HepG2 (cell line): Measurements from ENCODE around the gene NKD1. TPM values are rescaled to one million over a fixed set of nuclear protein-coding genes. Genes with fewer than 3 reads are reported as not detected.

Experiments
- ATAC-seq: fragments of 200-7000 bp; cut with Tn5 transposase; 3 replicates; pipeline ENCODE4 v1.9.1; 2020; ENCODE audit warnings: mild to moderate bottlenecking, moderate library complexity
- BruUV-seq: library from RNA; stranded (reverse); fragments of 400-500 nt; replicated peaks from 2 replicates; lab custom pipeline; 2021; lab: Mats Ljungman, UMichigan
- CTCF ChIA-PET: fragments of 300-600 bp; formaldehyde crosslinking; extraction: SDS; loops from one replicate; lab custom pipeline; 2021; ENCODE audit warnings: low total read pairs, inconsistent platforms, low intra/inter-chr PET ratio; lab: Yijun Ruan, JAX
- POLR2A ChIA-PET: fragments of 350-600 bp; sonication (Branson Sonifier 250); formaldehyde crosslinking; loops from one replicate; lab custom pipeline; 2020; ENCODE audit warnings: antibody characterized with exemption, inconsistent platforms; lab: Yijun Ruan, JAX
- DNase-seq: peaks from one replicate; pipeline ENCODE4 v3.0.0-alpha.2; 2015; ENCODE audit warnings: low spot score
- FAIRE-seq: peaks from 3 replicates; lab custom pipeline; 2011; peaks lifted over from hg19 to GRCh38; lab: Jason Lieb, UNC
- H2AFZ ChIP-seq: one replicate; pipeline ENCODE4 v1.6.1; 2011; ENCODE audit warnings: low read length, inconsistent platforms
- H3K27ac ChIP-seq: fragments of 300-600 bp; 3 replicates; pipeline ENCODE4 v1.8.0; 2011; ENCODE audit warnings: mixed run types, mild to moderate bottlenecking, mixed read lengths, low read length, inconsistent platforms; ENCODE audit not compliant: insufficient read depth; ENCODE audit errors: extremely low read length
- H3K27me3 ChIP-seq, 2 experiments: fragments of 200-600 bp in 1 of 2; 2 replicates in 1 of 2; 3 replicates in 1 of 2; pipeline versions ENCODE4 v1.6.0 to v1.8.0; 2011; ENCODE audit warnings: low read length in 2 of 2, mild to moderate bottlenecking in 2 of 2, moderate library complexity in 2 of 2, inconsistent platforms in 1 of 2; ENCODE audit not compliant: insufficient read depth in 2 of 2, control insufficient read depth in 1 of 2
- H3K36me3 ChIP-seq, 2 experiments: fragments of 200-600 bp in 1 of 2; replicated peaks in 1 of 2; 2 replicates in 1 of 2; 3 replicates in 1 of 2; pipeline versions ENCODE4 v1.5.1 to v1.8.0; 2011; ENCODE audit warnings: low read length in 2 of 2, inconsistent platforms in 1 of 2; ENCODE audit not compliant: insufficient read depth in 2 of 2, control insufficient read depth in 1 of 2
- H3K4me1 ChIP-seq: 2 replicates; pipeline ENCODE4 v1.5.1; 2012; ENCODE audit warnings: low read length, inconsistent platforms; ENCODE audit not compliant: insufficient read depth
- H3K4me2 ChIP-seq: 2 replicates; pipeline ENCODE4 v1.6.0; 2011; ENCODE audit warnings: low read depth, low read length, inconsistent platforms
- H3K4me3 ChIP-seq, 3 experiments: fragments of 200-600 bp in 1 of 3; sonication (generic), shearing (Covaris generic) in 1 of 3; replicated peaks in 1 of 3; 2 replicates each; pipeline ENCODE4 v1.5.1; 2011 to 2016; ENCODE audit warnings: low read length in 3 of 3, inconsistent platforms in 2 of 3, low read depth in 2 of 3, mild to moderate bottlenecking in 2 of 3, control low read depth in 1 of 3, mixed read lengths in 1 of 3; ENCODE audit not compliant: insufficient read depth in 1 of 3
- H3K79me2 ChIP-seq: one replicate; pipeline ENCODE4 v1.6.1; 2011; ENCODE audit warnings: low read length, inconsistent platforms; ENCODE audit not compliant: insufficient read depth
- H3K9ac ChIP-seq: 2 replicates; pipeline ENCODE4 v1.6.0; 2011; ENCODE audit warnings: mild to moderate bottlenecking, low read depth, low read length, inconsistent platforms; ENCODE audit not compliant: insufficient read depth
- H3K9me3 ChIP-seq: 2 replicates; pipeline ENCODE4 v1.5.1; 2012; ENCODE audit warnings: mild to moderate bottlenecking, low read length
- H4K20me1 ChIP-seq: 2 replicates; pipeline ENCODE4 v1.6.0; 2011; ENCODE audit warnings: inconsistent platforms, mild to moderate bottlenecking, low read length, moderate library complexity; ENCODE audit not compliant: insufficient read depth
- AGO2 ChIP-seq: fragments of 200-400 bp; formaldehyde crosslinking; optimal IDR thresholded peaks from 2 replicates; pipeline ENCODE3; 2017; ENCODE audit warnings: mild to moderate bottlenecking, low read depth, low read length, moderate library complexity
- ARNT2 ChIP-seq: sonication (generic); formaldehyde crosslinking; IDR thresholded peaks from 2 replicates; pipeline ENCODE4 v1.8.0; 2022; ENCODE audit warnings: mild to moderate bottlenecking, low read depth, missing genetic modification reagents, moderate library complexity
- CERS6 ChIP-seq: sonication (generic); formaldehyde crosslinking; IDR thresholded peaks from 2 replicates; pipeline ENCODE4 v1.5.0; 2020; ENCODE audit warnings: missing genetic modification reagents
- CSRNP1 ChIP-seq: sonication (generic); formaldehyde crosslinking; IDR thresholded peaks from 2 replicates; pipeline ENCODE4 v1.8.1; 2023; ENCODE audit warnings: mild to moderate bottlenecking, missing genetic modification reagents
- HNRNPH1 ChIP-seq: fragments of 200-400 bp; formaldehyde crosslinking; optimal IDR thresholded peaks from 2 replicates; pipeline ENCODE3; 2017; ENCODE audit warnings: mild to moderate bottlenecking, low read depth, low read length
- MXD1 ChIP-seq: sonication (generic); formaldehyde crosslinking; IDR thresholded peaks from 2 replicates; pipeline ENCODE4 v1.4.0; 2020; ENCODE audit warnings: mild to moderate bottlenecking, missing genetic modification reagents
- NCOA1 ChIP-seq: sonication (generic); formaldehyde crosslinking; IDR thresholded peaks from 2 replicates; pipeline ENCODE4 v1.9.0; 2021; ENCODE audit warnings: missing genetic modification reagents
- NFIB ChIP-seq: sonication (generic); formaldehyde crosslinking; IDR thresholded peaks from 2 replicates; pipeline ENCODE4 v1.9.0; 2021; ENCODE audit warnings: missing genetic modification reagents, mild to moderate bottlenecking, borderline replicate concordance
- PCBP1 ChIP-seq: fragments of 200-400 bp; formaldehyde crosslinking; IDR thresholded peaks from 2 replicates; pipeline ENCODE4 v1.6.1; 2017; ENCODE audit warnings: mild to moderate bottlenecking, low read depth, low read length, borderline replicate concordance
- PCBP2 ChIP-seq: fragments of 200-400 bp; formaldehyde crosslinking; optimal IDR thresholded peaks from 2 replicates; pipeline ENCODE3; 2018; ENCODE audit warnings: low read length, low read depth; ENCODE audit not compliant: poor library complexity, severe bottlenecking
- RBM22 ChIP-seq: fragments of 200-400 bp; formaldehyde crosslinking; optimal IDR thresholded peaks from 2 replicates; pipeline ENCODE3; 2017; ENCODE audit warnings: mild to moderate bottlenecking, low read length, moderate library complexity
- SRSF4 ChIP-seq: fragments of 200-400 bp; formaldehyde crosslinking; IDR thresholded peaks from one replicate; pipeline ENCODE4 v1.6.1; 2018; ENCODE audit warnings: mild to moderate bottlenecking, low read depth, low read length, moderate library complexity; ENCODE audit not compliant: poor library complexity, severe bottlenecking
- ZNF430 ChIP-seq: sonication (generic); formaldehyde crosslinking; IDR thresholded peaks from 2 replicates; pipeline ENCODE4 v1.9.0; 2021; ENCODE audit warnings: mild to moderate bottlenecking, missing genetic modification reagents
- ZNF543 ChIP-seq: sonication (generic); formaldehyde crosslinking; IDR thresholded peaks from 2 replicates; pipeline ENCODE4 v1.4.0; 2020; ENCODE audit warnings: mild to moderate bottlenecking, missing genetic modification reagents
- ZNF720 ChIP-seq: sonication (generic); formaldehyde crosslinking; IDR thresholded peaks from 2 replicates; pipeline ENCODE4 v1.4.0; 2020; ENCODE audit warnings: missing genetic modification reagents
- WGBS: methylation state at CpG from one replicate; pipeline ENCODE4 v1.1.6; 2017; ENCODE audit warnings: low lambda C conversion rate; 5-methylcytosine and 5-hydroxymethylcytosine counted together
- in situ Hi-C: cut with HindIII; loops from 2 replicates; pipeline ENCODE4 v1.10.0; 2017; ENCODE audit warnings: low pct_unique_long_range_greater_than_20kb; ENCODE audit not compliant: extremely low pct_ligation_motif_present
- intact Hi-C: fragments of 100-400 bp; cut with micrococcal nuclease; formaldehyde crosslinking; loops from one replicate; pipeline ENCODE4 v1.10.0; 2022; ENCODE audit not compliant: unreplicated experiment
- polyA plus RNA-seq, 8 experiments: library from polyadenylated mRNA; depleted of rRNA in 3 of 8; stranded (reverse) in 7 of 8; unstranded in 1 of 8; fragments of >200 nt; fragmentation: Illumina TruSeq in 4 of 8; extraction: Trizol in 4 of 8; gene quantifications; 2 replicates each; pipeline versions ENCODE4 v1.2.1 to v1.2.3, GENCODE V29; 2011 to 2016; ENCODE audit warnings: low read depth in 4 of 8, missing spikeins in 1 of 8, mixed read lengths in 1 of 8; ENCODE audit not compliant: insufficient read depth in 1 of 8
- total RNA-seq, 5 experiments: library from RNA; depleted of rRNA; stranded (reverse); fragments of >200 nt; fragmentation: Illumina TruSeq; extraction: Trizol; gene quantifications; 2 replicates each; pipeline ENCODE4 v1.2.3, GENCODE V29; 2016; ENCODE audit warnings: low read depth in 1 of 5

Gene NKD1
- total and polyA plus RNA-seq, 2 of the 13 experiments (the other 11 are each of a cell fraction or from before 2014, with no cell fraction given), result 70.4 to 121 TPM

GRCh38 chr16:50621452-50621792 is 73.2 kb downstream of the NKD1 start (continued):
- 0 out of 2 replicates have a peak, but pooled peaks have one; percentile 47 for TF ChIP-seq CSRNP1 (CRISPR knock-in tag)
- 0 out of 2 replicates have a peak, but pooled peaks have one; percentile 48 for TF ChIP-seq MXD1 (CRISPR knock-in tag)

GRCh38 chr16:50622029-50622428 is 73.8 kb downstream of the NKD1 start:
- FAIRE-seq (no peak), DNase-seq (no peak), ATAC-seq (no peak; the same call in 2 of the 3 replicates)
- 0 out of 2 replicates have a peak, but pooled peaks have one; percentile 65 for TF ChIP-seq NFIB (CRISPR knock-in tag)
- TF ChIP-seq AGO2, result peak; percentile 9
- no peak for TF ChIP-seq CERS6 (CRISPR knock-in tag)
- TF ChIP-seq ZNF543 (CRISPR knock-in tag), result no peak
- TF ChIP-seq PCBP1, result 0 out of 2 replicates have a peak, but pooled peaks have one; percentile 65
- TF ChIP-seq ARNT2 (CRISPR knock-in tag), result no peak
- TF ChIP-seq SRSF4, result no peak
- TF ChIP-seq ZNF720 (CRISPR knock-in tag), result 0 out of 2 replicates have a peak, but pooled peaks have one; percentile 37
- TF ChIP-seq NCOA1 (CRISPR knock-in tag), result no peak
- 0 out of 2 replicates have a peak, but pooled peaks have one; percentile 46 for TF ChIP-seq ZNF430 (CRISPR knock-in tag)
- TF ChIP-seq RBM22, result peak; percentile 87
- TF ChIP-seq HNRNPH1, result peak; percentile 38
- TF ChIP-seq PCBP2, result peak; percentile 75
- Histone ChIP-seq H3K27ac (no peak overlapping the region), H3K4me3 (no peak overlapping the region), H3K79me2 (peaks cover 16% of the 10 kb centered on the region), H3K9me3 (no peaks in the 10 kb centered on the region), H3K4me2 (no peak overlapping the region), H3K9ac (no peak overlapping the region), H3K27me3 (no peaks in the 10 kb centered on the region), H4K20me1 (peaks cover 77% of the 10 kb centered on the region), H3K4me1 (peaks cover 42% of the 10 kb centered on the region), H2AFZ (no peak overlapping the region), H3K36me3 (peaks cover 90 to 99% of the 10 kb centered on the region in 2 experiments)
- no TSS peak for BruUV-seq
- POLR2A ChIA-PET, result no interaction called here
- in situ Hi-C loops, result no loop called here
- intact Hi-C loops, result no loop called here
- CTCF ChIA-PET, result no interaction called here
- 99% methylated on average over 7 of the region's 7 CpGs for WGBS
